ENCODE data around the gene GPR179. TPM values are rescaled to one million over a fixed set of nuclear protein-coding genes. Genes with fewer than 3 reads are reported as not detected.

GPR179 gene, protein sequence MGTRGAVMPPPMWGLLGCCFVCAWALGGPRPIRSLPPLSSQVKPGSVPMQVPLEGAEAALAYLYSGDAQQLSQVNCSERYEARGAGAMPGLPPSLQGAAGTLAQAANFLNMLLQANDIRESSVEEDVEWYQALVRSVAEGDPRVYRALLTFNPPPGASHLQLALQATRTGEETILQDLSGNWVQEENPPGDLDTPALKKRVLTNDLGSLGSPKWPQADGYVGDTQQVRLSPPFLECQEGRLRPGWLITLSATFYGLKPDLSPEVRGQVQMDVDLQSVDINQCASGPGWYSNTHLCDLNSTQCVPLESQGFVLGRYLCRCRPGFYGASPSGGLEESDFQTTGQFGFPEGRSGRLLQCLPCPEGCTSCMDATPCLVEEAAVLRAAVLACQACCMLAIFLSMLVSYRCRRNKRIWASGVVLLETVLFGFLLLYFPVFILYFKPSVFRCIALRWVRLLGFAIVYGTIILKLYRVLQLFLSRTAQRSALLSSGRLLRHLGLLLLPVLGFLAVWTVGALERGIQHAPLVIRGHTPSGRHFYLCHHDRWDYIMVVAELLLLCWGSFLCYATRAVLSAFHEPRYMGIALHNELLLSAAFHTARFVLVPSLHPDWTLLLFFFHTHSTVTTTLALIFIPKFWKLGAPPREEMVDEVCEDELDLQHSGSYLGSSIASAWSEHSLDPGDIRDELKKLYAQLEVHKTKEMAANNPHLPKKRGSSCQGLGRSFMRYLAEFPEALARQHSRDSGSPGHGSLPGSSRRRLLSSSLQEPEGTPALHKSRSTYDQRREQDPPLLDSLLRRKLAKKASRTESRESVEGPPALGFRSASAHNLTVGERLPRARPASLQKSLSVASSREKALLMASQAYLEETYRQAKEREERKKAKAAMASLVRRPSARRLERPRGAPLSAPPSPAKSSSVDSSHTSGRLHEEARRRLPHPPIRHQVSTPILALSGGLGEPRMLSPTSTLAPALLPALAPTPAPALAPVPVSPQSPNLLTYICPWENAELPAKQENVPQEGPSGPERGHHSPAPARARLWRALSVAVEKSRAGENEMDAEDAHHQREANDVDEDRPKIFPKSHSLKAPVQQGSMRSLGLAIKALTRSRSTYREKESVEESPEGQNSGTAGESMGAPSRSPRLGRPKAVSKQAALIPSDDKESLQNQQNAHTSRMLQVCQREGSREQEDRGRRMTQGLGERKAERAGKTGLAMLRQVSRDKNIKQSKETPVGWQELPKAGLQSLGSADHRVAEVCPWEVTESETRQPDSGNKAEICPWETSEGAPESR (N-terminal part only)
- polyA plus RNA-seq (ENCODE audit: insufficient read length in 10 of 10), result 1 to 10 TPM in 1 of 10 donors, under 1 TPM in 9; 0.15 to 1.5 (median 0.36) TPM
- long read RNA-seq, donor 1, result 0 reads
- long read RNA-seq, donor 2, result 0 reads
- long read RNA-seq, donor 3, result 0 reads
- long read RNA-seq, donor 4, result 0 reads
- long read RNA-seq, donor 5, result 0 reads
- long read RNA-seq, donor 6, result 0 reads
- long read RNA-seq, donor 7, result 0 reads
- long read RNA-seq, donor 8, result 0 reads
- long read RNA-seq, donor 9, result 0 reads

DNA sequence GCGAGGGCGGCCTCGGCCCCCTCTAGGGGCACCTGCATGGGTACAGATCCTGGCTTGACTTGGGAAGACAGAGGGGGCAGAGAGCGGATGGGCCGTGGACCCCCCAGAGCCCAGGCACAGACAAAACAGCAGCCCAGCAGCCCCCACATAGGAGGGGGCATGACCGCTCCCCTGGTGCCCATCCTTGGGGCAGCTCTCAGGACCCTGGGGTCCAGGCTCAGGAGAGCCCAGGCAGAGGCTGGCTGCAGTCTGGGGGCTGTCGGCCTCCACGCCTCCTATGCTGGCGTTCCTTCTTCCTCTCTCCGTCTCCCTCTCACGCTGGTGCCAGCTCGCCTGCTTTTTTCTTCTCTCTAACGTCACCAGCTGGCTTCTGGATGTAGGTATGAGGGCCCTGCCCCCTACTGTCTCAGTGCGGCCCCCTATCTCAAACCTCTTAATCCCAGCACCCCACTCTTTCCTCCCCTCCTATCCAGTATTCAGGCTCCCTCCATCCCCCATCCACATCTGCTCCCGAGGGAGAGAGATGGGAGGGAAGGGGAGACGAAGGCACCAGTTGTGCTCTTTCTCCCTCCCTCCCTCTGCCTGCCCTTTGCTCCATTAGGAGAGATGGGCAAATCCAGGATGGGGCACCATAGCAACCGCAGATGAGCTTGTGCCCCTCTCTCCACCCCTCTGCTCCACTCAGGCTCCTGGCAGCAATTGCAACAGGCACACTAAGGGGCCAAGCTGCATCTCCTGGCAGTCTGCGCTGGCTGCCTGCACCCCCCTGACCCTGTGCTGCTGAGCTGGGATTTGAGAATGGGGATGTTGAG lies at the start of gene GPR179:
Gene GPR179 (minus strand): TSS at position 349 of the 812 bp plus-strand sequence. CDS start 167 bp downstream, at position 182.
- no peak for DNase-seq

DNA sequence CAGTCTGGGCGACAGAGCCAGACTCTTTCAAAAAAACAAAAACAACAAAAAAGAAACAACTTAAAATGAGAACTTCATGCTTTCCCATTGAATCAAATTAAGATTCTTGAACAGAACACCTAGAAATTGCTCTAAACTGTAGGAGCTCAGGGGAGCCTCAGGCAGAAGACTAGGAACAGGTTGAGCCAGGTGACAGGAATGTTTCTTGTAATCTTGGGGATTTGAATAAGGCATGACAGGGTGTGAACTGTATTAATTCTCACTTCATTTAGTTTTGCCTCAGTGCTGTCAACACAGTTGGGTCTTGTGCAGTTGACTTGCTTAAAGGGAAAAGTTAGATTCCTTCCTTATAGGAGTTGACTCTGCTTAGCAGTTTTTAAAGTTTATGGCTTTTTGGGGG lies 35.7 kb upstream of the GPR179 start:
- no peak for DNase-seq

DNA sequence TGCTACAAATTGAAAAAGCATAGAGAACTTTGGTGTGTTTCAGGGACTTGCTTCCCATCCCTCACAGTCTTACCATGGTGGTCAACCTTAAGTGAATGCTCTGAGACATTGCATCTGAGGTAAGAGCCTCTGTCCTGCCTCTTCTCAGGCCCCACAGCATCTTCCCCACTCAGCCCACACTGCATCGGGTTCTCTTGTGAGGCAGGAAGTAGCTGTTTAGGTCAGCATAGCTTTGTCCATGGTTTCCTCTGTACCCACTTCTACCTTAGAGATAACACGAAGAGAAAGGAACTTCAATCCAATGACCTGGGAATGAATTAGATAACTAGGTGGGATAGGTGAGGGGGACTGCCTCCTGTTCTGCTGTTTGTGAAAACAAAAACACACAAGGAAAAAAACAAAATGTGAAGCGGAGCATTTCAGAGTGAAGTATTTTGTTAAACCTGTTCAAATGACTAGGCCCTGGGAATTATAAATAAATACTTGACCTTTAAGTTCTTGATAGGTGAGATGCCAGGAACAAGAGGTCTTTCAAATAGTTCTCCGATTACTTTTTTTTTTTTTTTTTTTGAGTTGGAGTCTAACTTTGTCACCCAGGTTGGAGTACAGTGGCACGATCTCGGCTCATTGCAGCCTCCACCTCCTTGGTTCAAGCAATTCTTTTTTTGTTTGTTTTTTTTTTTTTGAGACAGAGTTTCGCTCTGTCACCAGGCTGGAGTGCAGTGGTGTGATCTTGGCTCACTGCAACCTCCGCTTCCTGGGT lies 25.5 kb upstream of the GPR179 start:
- DNase-seq, result no peak

DNA sequence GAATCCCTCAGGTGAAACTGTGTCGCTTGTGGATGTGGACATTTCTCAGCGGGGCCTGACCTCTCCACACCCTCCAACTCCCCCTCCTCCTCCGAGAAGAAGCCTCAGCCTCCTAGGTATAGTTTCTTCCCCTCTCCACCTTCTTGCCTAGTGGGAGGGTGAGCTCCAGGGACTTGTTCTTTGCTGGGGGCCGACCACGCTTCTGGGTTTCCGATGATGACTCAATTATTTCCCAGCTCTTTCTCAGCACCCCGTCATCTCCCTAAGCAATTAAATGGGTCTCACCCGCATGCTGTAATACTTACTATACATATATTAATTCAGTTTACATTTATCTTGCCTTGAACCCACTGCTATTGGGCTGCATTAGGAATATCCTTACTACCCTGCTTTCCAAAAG lies 21.0 kb upstream of the GPR179 start:
- no peak for DNase-seq

DNA sequence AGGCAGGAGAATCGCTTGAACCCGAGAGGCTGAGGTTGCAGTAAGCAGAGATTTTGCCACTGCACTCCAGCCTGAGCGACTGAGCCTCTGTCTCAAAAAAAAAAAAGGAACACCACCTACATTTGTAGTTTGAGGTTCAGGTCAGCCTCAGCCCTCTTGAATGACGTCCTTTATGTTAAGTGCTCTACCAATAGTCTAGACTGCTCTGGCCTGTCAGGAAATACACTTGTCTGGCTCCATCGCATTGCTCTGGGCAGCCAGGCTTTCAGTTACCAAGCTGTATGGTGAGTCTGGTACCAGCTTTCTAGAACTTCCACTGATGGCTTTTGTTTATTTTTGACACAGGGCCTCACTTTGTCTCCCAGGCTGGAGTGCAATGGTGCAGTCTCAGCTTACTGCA lies 19.3 kb upstream of the GPR179 start:
- DNase-seq, result no peak

DNA sequence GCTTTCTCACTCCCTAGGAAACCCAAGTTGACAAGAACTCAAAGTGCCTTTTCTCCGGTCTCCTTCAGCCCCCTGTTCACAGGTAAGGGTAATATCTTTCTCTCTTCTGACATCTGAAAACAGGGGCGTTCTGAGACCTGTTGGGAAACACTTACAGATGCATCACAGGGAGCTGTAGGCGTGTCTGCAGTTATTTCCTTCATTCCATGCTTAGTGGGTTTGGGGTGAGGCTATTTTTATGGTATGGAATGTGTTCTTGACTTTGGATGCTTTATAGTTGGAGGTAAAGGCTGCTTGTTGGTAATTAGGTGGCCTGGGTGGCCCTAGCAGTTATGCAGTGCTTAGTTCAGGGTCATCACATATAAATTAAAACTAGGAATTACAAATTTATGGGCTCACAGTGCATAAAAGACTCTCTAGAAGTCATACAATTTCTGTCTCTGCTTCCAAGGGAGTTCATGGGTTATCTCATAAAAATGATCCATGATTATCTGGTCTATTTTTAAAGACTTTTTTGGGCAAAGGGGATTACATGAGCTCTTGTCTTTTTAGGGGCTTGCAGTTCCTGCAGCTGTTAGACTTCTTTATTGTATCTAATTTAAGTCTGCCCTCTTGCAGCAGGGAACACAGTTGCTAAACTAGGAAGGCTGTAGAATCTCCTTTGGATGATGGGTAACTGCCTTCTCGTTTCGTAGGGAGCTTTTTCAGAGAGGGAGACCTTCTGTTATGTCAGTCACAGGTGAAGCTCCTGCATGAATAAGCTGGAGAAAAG lies 18.1 kb upstream of the GPR179 start:
- DNase-seq, result peak in 1 of 3 donors; percentile 12

DNA sequence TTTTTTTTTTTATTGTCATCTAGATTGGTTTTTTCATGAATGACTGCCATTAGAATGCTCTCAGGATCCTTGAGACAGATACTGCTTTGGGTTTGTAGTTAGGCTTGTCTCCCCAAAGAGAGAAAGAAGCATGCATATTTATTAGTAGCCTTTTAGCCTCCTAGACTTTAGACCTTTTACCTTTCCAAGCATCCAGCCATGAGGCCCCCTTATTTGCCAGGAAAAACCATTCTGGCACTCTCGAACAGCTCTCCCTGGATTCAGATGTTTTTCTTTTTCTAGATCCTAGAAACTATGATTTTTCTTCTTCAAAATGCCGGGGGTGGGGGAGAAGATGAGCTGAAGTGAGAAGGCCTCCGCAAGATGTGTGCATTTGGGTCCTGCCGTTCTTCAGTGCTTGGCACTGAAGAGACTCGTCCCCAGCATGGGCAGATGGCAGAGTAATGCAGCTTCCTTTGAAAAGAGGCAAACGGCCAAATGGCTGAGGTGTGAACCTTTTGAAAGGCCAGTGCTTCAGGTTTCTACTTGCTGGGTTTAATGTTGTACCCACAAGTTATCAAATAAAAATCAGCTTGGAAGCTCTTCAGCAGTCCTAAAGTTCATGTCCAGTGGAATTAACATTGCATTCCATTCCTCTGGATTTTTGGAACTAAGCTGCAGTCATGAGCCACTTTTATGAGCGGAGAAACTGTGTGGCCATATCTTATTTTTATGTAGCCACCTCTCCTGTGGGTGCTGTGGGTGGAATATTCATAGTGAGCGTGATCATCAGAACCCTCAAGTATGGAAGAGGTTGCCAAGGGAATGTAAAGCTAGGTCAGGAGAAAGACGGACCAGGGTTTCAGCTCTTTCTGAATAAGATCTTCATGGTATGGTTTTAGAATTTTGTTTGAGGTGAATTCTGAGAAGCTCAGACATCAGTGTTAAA lies 15.1 kb upstream of the GPR179 start:
- DNase-seq, result peak in 1 of 3 donors; percentile 10

DNA sequence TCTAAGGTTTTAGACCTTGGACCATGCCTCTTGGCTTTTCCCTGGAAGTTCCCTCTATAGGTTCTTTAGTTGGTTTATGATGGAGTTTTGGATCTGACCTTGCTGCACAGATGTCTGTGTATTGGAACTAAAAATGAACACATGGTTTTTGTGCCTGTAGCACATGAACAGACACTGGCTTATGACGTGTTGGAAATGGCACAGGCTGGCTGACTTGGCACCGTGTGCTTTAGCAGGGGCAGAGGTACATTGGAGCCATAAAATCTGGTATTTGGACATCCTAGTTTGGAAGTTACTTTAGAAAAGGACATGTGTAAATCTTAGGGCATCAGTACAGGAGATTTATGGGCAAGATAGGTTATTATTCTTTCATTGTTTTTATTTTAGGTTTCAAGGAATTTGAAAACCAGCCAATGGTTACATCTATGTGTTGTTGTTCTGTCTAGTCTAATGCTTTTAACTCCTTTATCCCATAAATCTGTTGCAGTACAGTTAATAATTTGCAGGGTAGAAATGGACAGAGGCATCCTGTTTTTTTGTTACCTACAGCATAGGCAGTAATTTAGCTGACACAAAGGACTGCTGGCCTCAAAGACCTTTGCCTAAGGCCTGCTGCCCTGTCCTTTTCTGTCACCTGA lies 13.8 kb upstream of the GPR179 start:
- peak in 2 of 3 donors; percentile 9 to 36 for DNase-seq

DNA sequence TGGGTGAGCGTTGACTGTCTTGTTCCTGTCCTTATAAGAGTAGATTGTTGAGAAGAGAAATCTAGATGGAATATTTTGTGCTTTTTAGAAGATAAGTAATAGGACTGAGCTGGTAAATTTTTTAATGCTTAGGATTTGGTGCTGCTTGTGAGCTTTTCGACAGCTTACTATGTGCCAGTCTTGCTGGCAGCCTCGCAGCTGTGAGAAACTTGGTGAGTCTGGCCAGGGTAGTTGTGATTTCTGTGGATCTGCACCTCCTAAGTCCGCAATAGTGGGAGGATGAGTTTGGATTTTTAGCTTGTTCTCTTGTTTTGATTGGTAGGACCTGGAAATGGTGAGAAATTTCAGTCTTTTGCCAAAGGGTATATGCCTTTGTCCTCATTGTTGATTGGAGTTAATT lies 11.5 kb upstream of the GPR179 start:
- no peak for DNase-seq

DNA sequence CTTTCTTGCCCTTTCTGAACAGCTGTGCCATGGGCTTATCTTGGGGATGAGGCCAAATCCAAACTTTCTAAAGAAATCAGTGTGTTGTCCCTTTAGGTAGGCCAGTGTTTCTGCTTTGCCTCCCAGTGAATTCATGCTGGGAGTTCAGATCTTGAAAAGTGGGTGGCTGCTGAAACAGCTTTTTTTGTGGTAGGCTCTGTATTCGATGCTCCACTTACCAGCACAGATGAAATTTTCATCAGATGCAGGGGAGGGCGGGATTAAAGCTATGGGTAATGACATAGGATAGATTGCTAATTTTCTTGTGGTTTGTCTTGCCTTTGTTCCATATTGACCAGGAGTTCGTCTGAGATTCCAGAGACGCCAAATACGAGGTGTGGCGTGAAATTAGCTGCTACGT lies 10.7 kb upstream of the GPR179 start:
- DNase-seq, result no peak

DNA sequence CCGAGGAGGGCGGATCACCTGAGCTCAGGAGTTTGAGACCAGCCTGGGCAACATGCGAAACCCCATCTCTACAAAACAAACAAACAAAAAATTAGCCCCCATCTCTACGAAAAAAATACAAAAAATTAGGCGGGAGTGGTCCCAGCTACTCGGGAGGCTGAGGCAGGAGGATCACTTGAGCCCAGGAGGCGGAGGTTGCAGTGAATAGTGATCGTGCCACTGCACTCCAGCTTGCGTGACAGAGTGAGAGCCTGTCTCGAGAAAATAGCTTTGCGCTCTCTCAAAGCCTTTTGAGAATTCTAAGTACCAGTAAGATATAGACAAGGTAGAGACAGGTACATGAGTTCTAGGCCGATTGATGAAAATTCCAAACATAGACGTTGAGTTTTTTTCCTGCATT lies 9.9 kb upstream of the GPR179 start:
- no peak for DNase-seq

DNA sequence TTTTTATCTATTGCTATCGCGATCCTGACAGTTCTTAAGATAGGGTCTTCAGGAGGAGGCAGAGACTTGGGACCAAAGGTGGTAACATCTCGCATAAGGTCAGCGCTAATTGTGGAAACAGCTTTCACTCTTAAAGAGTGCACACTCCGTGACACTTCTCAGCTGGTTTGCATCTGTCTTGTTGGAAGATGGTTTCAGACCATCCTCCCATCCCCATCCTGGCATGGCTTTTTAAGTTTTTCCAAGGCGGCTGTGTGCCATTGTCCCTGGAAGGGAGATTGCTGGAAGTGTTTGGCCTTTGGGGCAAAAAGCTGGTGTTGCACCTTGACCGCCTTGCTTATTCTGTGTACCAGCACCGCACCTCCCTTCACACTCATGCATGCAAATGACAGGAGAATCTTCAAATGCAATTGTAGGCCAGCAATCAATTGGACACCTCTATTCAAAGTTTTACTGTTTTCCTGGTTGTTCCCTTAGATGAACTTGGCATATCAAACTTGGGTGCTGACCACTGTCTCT lies 9.4 kb upstream of the GPR179 start:
- peak in 2 of 3 donors; percentile 13 to 17 for DNase-seq

DNA sequence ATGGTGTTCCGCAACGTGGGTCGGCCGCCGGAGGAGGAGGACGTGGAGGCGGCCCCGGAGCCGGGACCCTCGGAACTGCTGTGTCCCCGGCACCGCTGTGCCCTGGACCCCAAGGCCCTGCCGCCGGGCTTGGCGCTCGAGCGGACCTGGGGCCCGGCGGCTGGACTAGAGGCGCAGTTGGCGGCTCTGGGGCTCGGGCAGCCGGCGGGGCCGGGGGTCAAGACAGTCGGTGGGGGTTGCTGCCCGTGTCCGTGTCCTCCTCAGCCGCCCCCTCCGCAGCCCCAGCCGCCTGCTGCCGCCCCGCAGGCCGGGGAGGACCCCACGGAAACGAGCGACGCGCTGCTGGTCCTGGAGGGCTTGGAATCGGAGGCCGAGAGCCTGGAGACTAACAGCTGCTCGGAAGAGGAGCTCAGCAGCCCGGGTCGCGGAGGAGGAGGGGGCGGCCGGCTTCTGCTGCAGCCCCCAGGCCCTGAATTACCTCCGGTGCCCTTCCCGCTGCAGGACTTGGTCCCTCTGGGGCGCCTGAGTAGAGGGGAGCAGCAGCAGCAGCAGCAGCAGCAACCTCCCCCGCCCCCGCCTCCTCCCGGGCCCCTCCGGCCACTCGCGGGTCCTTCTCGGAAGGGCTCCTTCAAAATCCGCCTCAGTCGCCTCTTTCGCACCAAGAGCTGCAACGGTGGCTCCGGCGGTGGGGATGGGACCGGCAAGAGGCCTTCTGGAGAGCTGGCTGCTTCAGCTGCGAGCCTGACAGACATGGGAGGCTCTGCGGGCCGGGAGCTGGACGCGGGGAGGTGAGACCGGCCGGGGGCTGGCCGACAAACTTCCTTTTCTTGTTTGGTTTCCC lies 8.7 kb upstream of the GPR179 start:
- DNase-seq, result peak in 2 of 3 donors; percentile 22 to 70

DNA sequence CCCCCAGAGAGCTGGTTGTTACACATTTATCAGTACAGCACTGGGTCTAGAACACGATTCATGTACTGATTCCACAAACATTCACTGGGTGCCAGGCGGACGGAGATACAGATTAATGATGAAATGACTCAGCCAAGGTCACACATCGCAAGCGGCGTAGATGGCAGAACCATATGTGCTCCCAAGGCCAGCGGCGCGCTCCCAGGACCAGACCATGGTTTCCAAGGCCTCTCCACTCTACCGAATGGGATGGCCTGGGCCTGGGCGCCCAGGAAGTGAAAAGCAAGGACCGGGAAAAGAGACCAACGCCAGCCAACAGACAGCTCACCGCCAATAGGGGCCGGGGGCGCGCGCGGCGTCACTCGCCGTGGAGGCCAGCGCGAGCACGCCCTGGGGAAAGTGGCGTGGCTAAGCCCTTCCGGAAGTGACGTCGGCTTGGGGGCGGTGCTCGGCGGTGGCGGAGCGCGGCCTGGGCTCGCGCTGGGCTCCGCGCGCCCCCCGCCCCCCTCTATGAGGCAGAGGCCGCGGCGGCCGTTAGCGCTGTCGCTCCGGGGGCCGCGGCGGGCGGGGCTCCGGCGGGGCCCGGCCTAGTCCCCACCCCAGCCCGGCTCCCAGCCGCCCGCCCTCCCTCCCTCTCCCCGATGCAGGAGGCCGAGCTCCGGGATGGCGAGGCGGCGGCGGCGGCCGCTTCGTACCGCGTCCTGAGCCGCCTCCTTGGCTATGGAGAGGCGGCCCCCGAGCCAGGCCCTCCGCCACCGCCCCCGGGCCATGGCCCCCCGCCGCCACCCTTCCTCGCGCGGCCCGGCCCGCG lies 7.9 kb upstream of the GPR179 start, which contains the start of gene SOCS7:
Gene SOCS7 (plus strand): TSS at position 433 of the 811 bp plus-strand sequence. CDS start 209 bp downstream, at position 642.
- peak; percentile 95 to 98 (median 97) for DNase-seq

DNA sequence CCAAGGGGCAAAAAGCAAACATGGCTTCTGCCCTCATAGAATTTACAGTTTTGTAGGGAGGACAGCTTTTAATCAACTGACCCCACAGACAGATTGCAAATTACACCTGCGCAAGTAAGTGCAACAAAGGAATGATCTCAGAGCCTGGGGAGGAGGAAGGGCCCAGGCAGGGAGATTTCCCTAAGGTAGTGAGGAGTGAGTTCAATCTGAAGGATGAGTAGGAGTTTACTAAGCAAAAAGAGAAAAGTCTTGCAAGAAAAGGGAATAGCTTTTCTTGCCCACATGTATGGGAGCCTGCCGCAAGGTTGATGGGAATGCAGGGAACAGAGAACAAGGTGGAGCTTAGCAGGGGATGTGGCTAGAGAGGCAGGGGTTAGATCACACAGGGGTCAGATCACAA lies 6.3 kb upstream of the GPR179 start:
- DNase-seq, result no peak
